Muscle layer of duodenum (tissue), 2 donors: ENCODE measurements around the gene MANBA.

Experiments used
- H3K27ac ChIP-seq: one replicate; pipeline ENCODE4 v1.7.0; 2013; ENCODE audit warnings: mild to moderate bottlenecking, low read length
- H3K27me3 ChIP-seq: one replicate; pipeline ENCODE4 v1.7.0; 2013; ENCODE audit warnings: low read depth, mild to moderate bottlenecking, control low read depth, low read length
- H3K36me3 ChIP-seq, 2 donors: one replicate each; pipeline ENCODE4 v1.7.0; 2013; ENCODE audit warnings: low read length in 2 of 2, control low read depth in 1 of 2, mild to moderate bottlenecking in 1 of 2; ENCODE audit not compliant: insufficient read depth in 2 of 2, control insufficient read depth in 1 of 2
- H3K4me1 ChIP-seq, 2 donors: one replicate each; pipeline ENCODE4 v1.7.0; 2013; ENCODE audit warnings: low read length in 2 of 2, mild to moderate bottlenecking in 2 of 2, control low read depth in 1 of 2, moderate library complexity in 1 of 2; ENCODE audit not compliant: insufficient read depth in 2 of 2, control insufficient read depth in 1 of 2
- H3K4me3 ChIP-seq, 2 donors: one replicate each; pipeline ENCODE4 v1.7.0; 2013; ENCODE audit warnings: low read length in 2 of 2, low read depth in 1 of 2, mild to moderate bottlenecking in 1 of 2
- H3K9me3 ChIP-seq, 2 donors: one replicate each; pipeline ENCODE4 v1.7.0; 2013; ENCODE audit warnings: low read length in 2 of 2, control low read depth in 1 of 2, mild to moderate bottlenecking in 1 of 2; ENCODE audit not compliant: control insufficient read depth in 1 of 2
- donor health status: healthy.

The MANBA gene

DNA sequence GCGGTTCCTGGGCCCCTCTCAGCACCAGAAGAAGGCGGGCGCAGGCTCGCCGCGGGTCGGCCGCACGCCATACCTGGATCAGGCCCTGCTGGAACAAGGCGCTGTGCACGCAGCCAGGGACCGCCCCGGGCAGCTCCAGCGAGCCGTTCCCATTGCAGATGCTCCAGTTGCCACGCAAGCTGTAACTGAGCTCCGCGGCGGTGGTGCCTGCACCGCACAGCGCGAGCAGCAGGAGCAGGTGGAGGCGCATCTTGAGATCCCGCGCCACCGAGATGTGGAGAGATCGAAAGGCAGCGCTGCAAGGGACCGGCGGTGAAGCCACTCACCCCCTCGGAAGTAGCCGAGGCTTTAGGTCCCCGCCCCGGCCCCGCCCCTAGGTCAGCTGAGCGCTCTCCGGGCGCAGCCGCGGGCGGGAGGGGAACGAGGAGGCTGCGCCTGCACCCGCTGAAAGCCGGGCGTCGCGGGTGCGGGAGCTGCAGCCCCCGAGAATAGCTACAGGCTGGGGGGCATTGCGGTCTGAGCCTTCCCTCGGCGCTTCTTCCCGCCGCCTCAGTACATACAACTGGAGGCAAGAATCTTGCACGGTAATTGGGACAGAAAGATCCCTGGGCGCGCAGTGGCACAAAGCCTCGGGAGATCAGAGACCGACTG is at the start of gene MANBA:
Gene MANBA (minus strand): TSS at position 324 of the 651 bp plus-strand sequence. CDS start 74 bp downstream, at position 250.
- Histone ChIP-seq H3K27me3 (no peaks in the 10 kb centered on the region), H3K4me3 (peak within 1 kb of the TSS; percentile 92 to 100), H3K9me3 (no peaks in the 10 kb centered on the region), H3K4me1 (peaks cover 0 to 6% of the 10 kb centered on the region in 2 donors), H3K36me3 (no peaks in the 10 kb centered on the region), H3K27ac (peak within 1 kb of the TSS; percentile 41)

DNA sequence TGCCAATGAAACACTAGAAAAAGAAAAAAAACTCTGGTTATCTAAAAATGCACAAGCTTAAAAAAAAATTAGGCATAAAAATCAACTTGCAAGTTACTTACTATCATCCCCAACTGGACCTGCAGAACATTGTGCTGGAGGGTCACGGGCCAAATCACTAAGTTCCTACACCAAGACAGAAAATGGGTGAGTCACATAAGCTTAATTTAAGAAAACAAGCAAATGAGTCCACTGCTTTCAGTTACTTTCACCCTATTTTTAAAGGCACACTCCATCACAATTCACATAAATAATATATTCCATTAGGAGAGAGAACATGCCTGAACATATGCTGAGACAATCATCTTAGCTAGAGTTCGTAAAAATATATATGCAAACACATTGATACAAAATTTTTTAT is 48.9 kb upstream of the MANBA start:
- Histone ChIP-seq H3K4me3 (no peak overlapping the region), H3K9me3 (no peaks in the 10 kb centered on the region), H3K36me3 (peaks cover 30 to 36% of the 10 kb centered on the region in 2 donors), H3K4me1 (peaks cover 4 to 59% of the 10 kb centered on the region in 2 donors), H3K27ac (no peak overlapping the region), H3K27me3 (no peaks in the 10 kb centered on the region)

DNA sequence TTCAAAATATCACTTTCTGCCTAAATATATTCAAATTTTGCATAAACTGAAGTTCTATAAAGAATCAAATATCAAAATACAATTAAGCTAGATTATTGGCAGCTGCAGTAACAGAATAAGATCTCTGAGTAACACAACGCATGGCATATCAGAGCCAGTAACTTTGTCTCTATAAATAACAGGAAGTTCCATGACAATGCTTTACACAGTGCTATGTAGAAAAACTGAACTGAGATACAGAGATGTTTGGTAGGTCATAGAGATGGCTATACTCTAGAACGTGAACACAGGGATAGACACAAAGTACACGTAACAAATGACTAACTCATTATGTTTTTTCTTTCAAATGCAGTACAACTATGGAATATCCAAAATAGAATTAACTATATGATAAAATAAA is 48.4 kb upstream of the MANBA start:
- no peaks in the 10 kb centered on the region for H3K27me3 ChIP-seq

DNA sequence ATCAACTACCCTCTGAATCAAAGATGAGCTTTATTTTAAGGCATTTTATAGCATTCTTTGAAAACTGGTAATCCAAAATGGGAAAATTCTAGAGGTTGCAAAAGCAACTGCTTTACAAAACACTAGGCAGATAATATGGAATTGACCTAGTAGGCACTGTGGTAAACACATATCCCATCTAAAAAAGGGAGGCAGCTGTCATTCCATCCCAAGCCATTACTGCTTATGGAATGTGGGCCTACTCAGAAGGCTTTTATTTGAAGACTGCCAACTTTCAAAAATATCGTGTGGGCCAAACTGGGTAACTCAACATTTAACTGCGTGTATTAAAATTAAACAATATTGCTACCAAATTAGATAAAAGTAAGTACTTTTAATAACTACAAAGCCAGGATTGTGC is 47.2 kb upstream of the MANBA start:
- no peaks in the 10 kb centered on the region for H3K9me3 ChIP-seq
- no peaks in the 10 kb centered on the region for H3K27me3 ChIP-seq
- no peak overlapping the region for H3K4me3 ChIP-seq
- no peak overlapping the region for H3K27ac ChIP-seq
- peaks cover 4 to 53% of the 10 kb centered on the region in 2 donors for H3K4me1 ChIP-seq
- H3K36me3 ChIP-seq, result peaks cover 34 to 40% of the 10 kb centered on the region in 2 donors

More for the DNA sequence above, 48.4 kb upstream of the MANBA start:
- Histone ChIP-seq H3K4me3 (no peak overlapping the region), H3K4me1 (peaks cover 4 to 62% of the 10 kb centered on the region in 2 donors), H3K9me3 (no peaks in the 10 kb centered on the region), H3K27ac (no peak overlapping the region), H3K36me3 (peaks cover 32 to 36% of the 10 kb centered on the region in 2 donors)

DNA sequence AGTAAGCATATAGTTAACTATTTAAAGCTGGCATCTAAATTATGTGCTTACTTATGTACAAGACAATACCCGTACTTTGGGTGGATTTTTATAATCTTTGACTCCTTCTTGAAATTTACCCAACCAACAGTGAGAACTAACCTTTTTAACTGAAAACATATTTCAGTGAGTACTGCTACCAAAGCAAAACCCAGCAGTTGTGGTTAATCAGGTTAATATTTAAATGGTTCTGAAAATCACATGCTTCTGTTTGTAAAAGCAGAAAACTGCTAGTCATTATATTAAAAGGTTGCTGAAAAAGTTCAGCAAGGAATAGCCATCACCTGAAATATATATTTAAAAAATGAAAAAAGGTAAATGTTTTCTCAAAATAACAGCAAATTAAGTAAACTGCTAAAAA is 46.6 kb upstream of the MANBA start:
- Histone ChIP-seq H3K4me3 (no peak overlapping the region), H3K9me3 (no peaks in the 10 kb centered on the region), H3K36me3 (peaks cover 39 to 47% of the 10 kb centered on the region in 2 donors), H3K27me3 (no peaks in the 10 kb centered on the region), H3K27ac (no peak overlapping the region), H3K4me1 (peaks cover 4 to 46% of the 10 kb centered on the region in 2 donors)

DNA sequence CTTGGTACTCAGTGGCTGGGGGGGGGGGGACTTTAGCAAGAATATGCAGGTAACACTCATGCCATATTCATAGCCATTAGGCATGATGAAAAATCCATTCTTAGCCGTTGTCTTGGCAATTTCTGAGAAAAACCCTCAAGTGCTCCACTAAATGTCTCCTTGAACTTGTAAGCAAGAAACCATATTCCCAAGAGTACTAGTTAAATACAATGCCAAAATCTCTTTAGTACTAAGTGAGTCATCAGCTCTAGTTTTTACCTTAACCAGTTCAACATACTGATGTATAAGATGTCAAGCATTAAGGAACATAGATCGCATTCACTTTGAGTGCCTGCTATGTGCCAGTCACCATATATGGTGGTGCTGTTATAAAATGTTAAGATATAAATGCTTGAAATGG is 39.0 kb upstream of the MANBA start:
- Histone ChIP-seq H3K4me1 (peaks cover 0 to 8% of the 10 kb centered on the region in 2 donors), H3K27ac (no peak overlapping the region), H3K4me3 (no peak overlapping the region), H3K36me3 (peaks cover 58 to 61% of the 10 kb centered on the region in 2 donors), H3K27me3 (no peaks in the 10 kb centered on the region), H3K9me3 (no peaks in the 10 kb centered on the region)

DNA sequence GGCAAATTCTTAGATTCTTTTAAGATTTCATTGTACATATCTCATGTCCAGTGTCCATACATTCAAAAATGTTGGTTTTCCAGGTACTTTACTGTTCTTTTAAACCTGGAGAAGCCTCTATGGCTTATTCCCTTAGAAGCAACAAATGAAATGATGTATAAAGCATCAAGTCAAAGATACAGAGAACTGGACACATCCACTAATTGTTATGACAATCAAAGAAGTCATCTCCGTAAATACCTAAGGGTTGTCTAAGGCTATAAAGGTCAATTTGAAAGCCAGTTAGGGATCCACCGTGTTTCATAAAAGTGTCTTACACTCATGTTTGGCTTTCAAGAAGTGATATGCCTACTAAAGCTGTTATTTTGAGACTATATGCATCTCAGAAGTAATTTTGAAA is 34.2 kb upstream of the MANBA start:
- no peaks in the 10 kb centered on the region for H3K9me3 ChIP-seq
- H3K36me3 ChIP-seq, result peaks cover 37 to 47% of the 10 kb centered on the region in 2 donors
- H3K4me1 ChIP-seq, result peaks cover 0 to 4% of the 10 kb centered on the region in 2 donors
- H3K4me3 ChIP-seq, result no peak overlapping the region
- no peak overlapping the region for H3K27ac ChIP-seq
- H3K27me3 ChIP-seq, result no peaks in the 10 kb centered on the region

DNA sequence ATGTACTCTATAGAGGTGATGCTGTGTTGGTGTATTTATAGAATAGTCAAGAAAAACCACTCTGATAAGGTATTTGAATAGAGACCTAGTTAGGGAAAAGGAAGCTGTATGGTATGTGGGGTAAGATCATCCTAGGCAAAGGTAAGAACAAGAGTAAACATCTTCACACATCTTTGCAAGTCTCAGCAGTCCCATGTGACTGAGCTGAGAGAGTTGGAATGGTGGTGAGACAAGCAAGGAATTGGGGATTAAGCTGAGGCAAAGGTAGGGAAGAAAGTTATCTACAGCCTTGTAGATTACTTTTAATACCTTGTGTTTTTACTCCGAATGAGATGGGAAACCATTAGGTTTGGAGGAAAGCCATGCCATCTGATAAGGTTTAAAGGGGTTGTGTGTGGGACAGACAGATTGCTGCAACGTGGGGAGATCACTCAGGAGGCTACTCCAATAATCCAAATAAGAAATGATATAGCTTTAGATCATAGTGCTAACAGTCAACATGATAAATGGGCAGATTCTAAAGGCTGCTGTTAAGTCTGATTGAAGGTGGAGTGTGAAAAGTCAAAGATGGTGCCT is 31.7 kb upstream of the MANBA start:
- Histone ChIP-seq H3K4me3 (no peak overlapping the region), H3K9me3 (no peaks in the 10 kb centered on the region), H3K27me3 (no peaks in the 10 kb centered on the region), H3K27ac (no peak overlapping the region), H3K4me1 (peaks cover 0 to 7% of the 10 kb centered on the region in 2 donors), H3K36me3 (peaks cover 18 to 32% of the 10 kb centered on the region in 2 donors)

DNA sequence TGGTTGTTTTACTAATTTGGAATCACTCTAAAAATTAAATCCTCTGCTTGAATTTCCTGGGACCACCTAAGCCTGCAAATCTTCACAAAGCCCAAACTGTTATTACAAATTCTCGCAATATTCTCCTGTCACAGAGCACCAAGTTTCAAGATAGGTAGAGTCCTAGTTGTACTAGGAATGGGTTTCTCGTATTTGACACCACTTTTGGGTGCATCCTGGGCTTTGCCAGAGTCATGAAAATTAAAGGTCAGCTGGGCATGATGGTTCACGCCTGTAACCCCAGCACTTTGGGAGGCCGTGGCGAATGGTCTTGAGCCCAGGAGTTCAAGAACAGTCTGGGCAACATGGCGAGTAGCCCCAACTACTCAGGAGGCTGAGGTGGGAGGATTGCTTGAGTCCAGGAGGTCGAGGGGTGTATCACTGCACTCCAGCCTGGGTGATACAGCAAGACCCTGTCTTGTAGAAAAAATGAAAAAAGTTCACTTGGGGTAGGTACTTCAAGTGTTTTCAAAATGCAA is 30.6 kb upstream of the MANBA start:
- Histone ChIP-seq H3K4me3 (no peak overlapping the region), H3K27me3 (no peaks in the 10 kb centered on the region), H3K36me3 (peaks cover 17 to 32% of the 10 kb centered on the region in 2 donors), H3K27ac (no peak overlapping the region), H3K9me3 (no peaks in the 10 kb centered on the region), H3K4me1 (peaks cover 0 to 7% of the 10 kb centered on the region in 2 donors)

DNA sequence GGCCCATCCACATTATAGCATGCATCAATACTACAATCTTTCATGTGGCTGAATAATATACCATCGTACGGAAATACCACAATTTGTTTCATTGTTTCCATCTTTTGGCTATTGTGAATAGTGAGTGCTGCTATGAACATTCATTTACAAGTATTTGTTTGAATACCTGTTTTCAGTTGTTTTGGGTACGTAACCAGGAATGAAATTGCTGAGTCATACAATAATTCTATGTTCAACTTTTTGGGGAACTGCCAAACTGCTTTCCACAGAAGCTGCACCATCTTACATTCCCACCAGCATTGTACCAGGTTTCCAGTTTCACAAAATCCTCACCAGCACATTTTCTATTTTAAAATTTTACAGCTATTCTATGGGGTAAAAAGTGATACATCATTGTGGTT is 28.5 kb upstream of the MANBA start:
- H3K36me3 ChIP-seq, result peaks cover 6 to 20% of the 10 kb centered on the region in 2 donors
- no peaks in the 10 kb centered on the region for H3K27me3 ChIP-seq
- no peak overlapping the region for H3K27ac ChIP-seq
- peaks cover 0 to 7% of the 10 kb centered on the region in 2 donors for H3K4me1 ChIP-seq
- no peak overlapping the region for H3K4me3 ChIP-seq
- H3K9me3 ChIP-seq, result no peaks in the 10 kb centered on the region

DNA sequence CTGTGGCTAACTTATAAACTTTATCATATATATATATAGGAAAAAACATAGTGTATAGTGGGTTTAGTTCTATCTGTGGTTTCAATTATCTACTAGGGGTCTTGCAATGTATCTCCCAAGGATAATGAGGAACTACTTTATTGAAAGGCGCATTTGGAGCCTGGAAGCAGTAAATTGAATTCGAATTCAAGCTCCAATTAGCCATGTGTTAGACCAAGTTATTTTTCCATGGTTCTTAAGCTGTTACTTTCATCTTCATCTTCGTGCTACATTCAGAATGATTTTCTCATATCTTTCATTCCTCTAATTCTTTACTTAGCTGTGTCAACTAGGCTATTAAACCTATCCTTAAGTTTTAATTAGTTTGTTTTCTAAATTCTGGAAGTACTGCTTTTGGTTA is 27.2 kb upstream of the MANBA start:
- Histone ChIP-seq H3K27me3 (no peaks in the 10 kb centered on the region), H3K4me1 (peaks cover 0 to 7% of the 10 kb centered on the region in 2 donors), H3K36me3 (peaks cover 6 to 10% of the 10 kb centered on the region in 2 donors), H3K9me3 (no peaks in the 10 kb centered on the region), H3K27ac (no peak overlapping the region), H3K4me3 (no peak overlapping the region)
